ENCODE data around the gene IL13RA2. TPM values are rescaled to one million over a fixed set of nuclear protein-coding genes. Genes with fewer than 3 reads are reported as not detected.

The IL13RA2 gene
- total and polyA plus RNA-seq, 2 of the 13 experiments (the other 11 are each of a cell fraction or from before 2014, with no cell fraction given) = not detected

- TF ChIP-seq ZNF691 (CRISPR knock-in tag; IDR thresholded peaks at IDR 0.05; ENCODE audit: borderline replicate concordance, low read depth) (no peak), CTCF (CRISPR knock-in tag; IDR thresholded peaks at IDR 0.05) (no peak), MAFK (conservative IDR thresholded peaks at IDR 0.05 in 1 of 2, IDR thresholded peaks at IDR 0.05 in 1 of 2; ENCODE audit: low read length in 2 of 2) (no peak), ZNF780A (CRISPR knock-in tag; IDR thresholded peaks at IDR 0.05) (no peak), HIC2 (CRISPR knock-in tag; IDR thresholded peaks at IDR 0.05; ENCODE audit: low read depth) (no peak)
Observed at GRCh38 chrX:115029440-115029839, 12.0 kb upstream of the IL13RA2 start (continued).

- Histone ChIP-seq H3K4me3 (replicated peaks in 1 of 3; ENCODE audit: insufficient read depth in 1 of 3, low read depth in 2 of 3, low read length in 3 of 3) (no peak overlapping the region), H3K27ac (ENCODE audit: extremely low read length, insufficient read depth, low read length) (no peak overlapping the region), H3K4me2 (ENCODE audit: low read depth, low read length) (no peak overlapping the region), H2AFZ (ENCODE audit: low read length) (no peak overlapping the region), H3K4me1 (ENCODE audit: insufficient read depth, low read length) (no peaks in the 10 kb centered on the region), H3K9ac (ENCODE audit: insufficient read depth, low read depth, low read length) (no peak overlapping the region), H3K9me3 (ENCODE audit: low read length) (no peaks in the 10 kb centered on the region), H3K79me2 (ENCODE audit: insufficient read depth, low read length) (no peaks in the 10 kb centered on the region), H4K20me1 (ENCODE audit: insufficient read depth, low read length) (no peaks in the 10 kb centered on the region), H3K27me3 (ENCODE audit: control insufficient read depth in 1 of 2, insufficient read depth in 2 of 2, low read length in 2 of 2) (no peaks in the 10 kb centered on the region), H3K36me3 (replicated peaks in 1 of 2; ENCODE audit: control insufficient read depth in 1 of 2, insufficient read depth in 2 of 2, low read length in 2 of 2) (no peaks in the 10 kb centered on the region)
- no peak for FAIRE-seq
- intact Hi-C loops (cut with micrococcal nuclease; ENCODE audit: unreplicated experiment) (no loop called here), in situ Hi-C loops (cut with HindIII; ENCODE audit: extremely low pct_ligation_motif_present, low pct_unique_long_range_greater_than_20kb) (no loop called here)
- DNase-seq (ENCODE audit: low spot score) = no peak
- POLR2A ChIA-PET = no interaction called here
- 13% methylated on average over 3 of the region's 3 CpGs for WGBS (ENCODE audit: low lambda C conversion rate)
- ATAC-seq = no peak
- BruUV-seq (replicated peaks) = no TSS peak
- CTCF ChIA-PET (ENCODE audit: low intra/inter-chr PET ratio, low total read pairs) = no interaction called here
- no peak for TF ChIP-seq ZNF17 (CRISPR knock-in tag; IDR thresholded peaks at IDR 0.05)
- TF ChIP-seq ZNF563 (CRISPR knock-in tag; IDR thresholded peaks at IDR 0.05) = no peak
- TF ChIP-seq HIVEP1 (CRISPR knock-in tag; IDR thresholded peaks at IDR 0.05) = no peak
- TF ChIP-seq MLXIP (CRISPR knock-in tag; IDR thresholded peaks at IDR 0.05; ENCODE audit: borderline replicate concordance) = no peak
Observed at GRCh38 chrX:115023811-115024210, 6.4 kb upstream of the IL13RA2 start.
